Prostate gland (tissue), 2 donors: Measurements from ENCODE around the gene CCDC68.

Source experiments
- POLR2A ChIP-seq: fragments of 450-650 bp; IDR thresholded peaks from one replicate; pipeline ENCODE4 v1.6.1; 2016; ENCODE audit warnings: antibody characterized with exemption, mild to moderate bottlenecking
- POLR2AphosphoS5 ChIP-seq: sonication (generic); formaldehyde crosslinking; IDR thresholded peaks from one replicate; pipeline ENCODE4 v1.6.1; 2017; ENCODE audit warnings: antibody characterized with exemption
- TF ChIP-seq, protein P1 (sequence below), 4 experiments: fragments of 200-600 bp in 2 of 4; fragments of 450-650 bp in 2 of 4; sonication (generic) in 2 of 4; IDR thresholded peaks; 1 replicate in 3 of 4; 2 replicates in 1 of 4; pipeline ENCODE4 v1.5.1; 2016 to 2019; ENCODE audit warnings: antibody characterized with exemption in 4 of 4, mild to moderate bottlenecking in 2 of 4, moderate library complexity in 2 of 4

DNA sequence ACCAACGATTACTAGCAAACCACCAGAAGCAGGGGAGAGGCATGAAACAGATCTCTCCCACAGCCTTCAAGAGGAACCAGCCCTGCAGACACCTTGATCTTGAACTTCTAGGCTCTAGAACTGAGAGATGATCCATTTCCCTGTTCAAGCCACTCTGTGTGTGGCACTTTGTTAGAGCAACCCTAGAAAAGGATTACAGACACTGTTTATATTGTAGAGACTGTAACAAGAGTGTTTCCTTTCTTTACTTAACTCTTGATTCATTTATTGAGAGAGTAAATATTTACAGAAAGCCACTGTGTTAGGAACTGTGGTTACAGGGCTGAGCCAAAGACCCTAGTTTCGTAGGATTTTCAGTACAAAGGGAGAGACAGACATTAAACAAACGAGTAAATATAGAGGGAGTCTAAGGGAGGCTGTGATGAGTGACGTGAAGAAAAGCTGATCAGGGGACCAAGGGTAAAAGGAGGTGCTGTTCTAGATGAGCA, 10.9 kb downstream of the CCDC68 start:
- no peak for TF ChIP-seq POLR2A
- TF ChIP-seq, protein P1, sequence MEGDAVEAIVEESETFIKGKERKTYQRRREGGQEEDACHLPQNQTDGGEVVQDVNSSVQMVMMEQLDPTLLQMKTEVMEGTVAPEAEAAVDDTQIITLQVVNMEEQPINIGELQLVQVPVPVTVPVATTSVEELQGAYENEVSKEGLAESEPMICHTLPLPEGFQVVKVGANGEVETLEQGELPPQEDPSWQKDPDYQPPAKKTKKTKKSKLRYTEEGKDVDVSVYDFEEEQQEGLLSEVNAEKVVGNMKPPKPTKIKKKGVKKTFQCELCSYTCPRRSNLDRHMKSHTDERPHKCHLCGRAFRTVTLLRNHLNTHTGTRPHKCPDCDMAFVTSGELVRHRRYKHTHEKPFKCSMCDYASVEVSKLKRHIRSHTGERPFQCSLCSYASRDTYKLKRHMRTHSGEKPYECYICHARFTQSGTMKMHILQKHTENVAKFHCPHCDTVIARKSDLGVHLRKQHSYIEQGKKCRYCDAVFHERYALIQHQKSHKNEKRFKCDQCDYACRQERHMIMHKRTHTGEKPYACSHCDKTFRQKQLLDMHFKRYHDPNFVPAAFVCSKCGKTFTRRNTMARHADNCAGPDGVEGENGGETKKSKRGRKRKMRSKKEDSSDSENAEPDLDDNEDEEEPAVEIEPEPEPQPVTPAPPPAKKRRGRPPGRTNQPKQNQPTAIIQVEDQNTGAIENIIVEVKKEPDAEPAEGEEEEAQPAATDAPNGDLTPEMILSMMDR (IDR thresholded peaks at IDR 0.05), result no peak
- TF ChIP-seq POLR2AphosphoS5, result peak; percentile 56
